ENCODE data around the gene B3GAT1. TPM values are rescaled to one million over a fixed set of nuclear protein-coding genes. Genes with fewer than 3 reads are reported as not detected.

The B3GAT1 gene
- total RNA-seq, 1 donor from 2014 or later, result not detected

DNA sequence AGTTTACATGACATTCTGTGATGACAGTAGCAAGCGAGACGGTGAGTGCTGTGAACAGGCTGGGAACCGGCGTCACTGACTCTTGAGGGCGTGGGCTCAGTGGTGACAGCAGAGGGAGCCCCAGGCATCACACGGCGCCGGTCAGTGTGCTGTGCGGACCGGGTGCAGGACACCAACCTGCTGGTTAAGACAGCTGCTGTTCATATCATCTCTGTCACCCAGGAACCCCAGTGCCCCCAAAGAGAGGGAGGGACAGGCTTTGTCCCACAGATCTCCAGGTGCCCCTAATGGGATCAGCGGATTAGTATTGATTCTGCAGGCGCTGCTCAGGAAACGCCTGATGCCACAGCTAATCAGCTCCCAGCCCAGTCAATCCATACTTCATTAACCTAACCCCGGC lies 18.4 kb downstream of the B3GAT1 start:
- peak in 1 of 2 donors; percentile 9 for DNase-seq (ENCODE audit: low read depth in 2 of 2)

DNA sequence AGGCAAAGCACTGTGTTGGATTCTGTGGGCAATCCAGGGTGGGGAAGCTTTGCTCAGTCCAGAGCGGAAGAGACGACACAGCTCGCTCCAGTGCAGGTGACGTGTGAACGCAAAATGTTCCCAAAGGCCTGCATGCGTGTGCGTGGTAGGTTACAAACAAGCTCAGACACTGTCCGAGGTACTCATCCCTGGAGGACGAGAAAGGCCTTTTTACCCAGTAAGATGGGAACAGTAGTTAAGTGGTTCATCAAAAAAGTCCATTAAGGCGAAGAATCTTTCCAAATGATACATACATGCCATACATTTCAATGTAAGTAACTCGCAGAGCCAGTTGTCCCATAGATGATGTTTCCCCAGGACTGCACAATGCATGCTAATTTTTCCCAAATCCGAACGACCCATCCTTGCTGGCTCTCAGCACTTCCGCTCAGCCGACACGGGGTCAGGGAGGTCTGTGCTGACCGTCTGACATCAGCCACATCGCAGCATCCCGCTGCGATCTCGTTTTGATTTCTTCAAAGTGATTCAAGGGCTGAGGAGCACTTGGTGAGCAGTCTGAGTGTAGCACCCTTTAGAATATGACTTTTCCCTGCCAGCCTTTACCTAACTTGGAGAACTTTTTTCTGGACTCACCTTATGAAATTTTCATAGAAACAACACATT lies 19.0 kb downstream of the B3GAT1 start:
- no peak for DNase-seq (ENCODE audit: low read depth in 2 of 2)

DNA sequence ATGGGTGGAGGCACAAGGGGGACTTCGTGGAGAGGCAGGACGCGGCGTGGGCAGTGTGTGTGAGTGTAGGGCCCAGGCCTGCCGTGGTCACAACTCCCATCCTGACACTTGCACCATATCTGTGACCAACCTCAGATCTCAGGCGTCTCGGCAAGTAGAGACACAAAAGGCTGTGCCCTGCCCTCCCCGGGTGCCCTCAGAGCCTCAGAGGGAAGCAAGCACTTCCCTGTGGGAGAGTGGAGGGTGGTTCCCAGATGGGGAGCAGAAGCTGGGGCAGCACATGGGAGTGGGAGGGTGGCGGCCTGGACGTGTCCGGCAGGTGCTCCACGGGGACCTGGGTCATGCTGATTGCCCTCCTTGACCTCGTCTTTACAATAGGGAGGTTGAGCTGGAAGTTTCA lies 20.4 kb downstream of the B3GAT1 start:
- no peak for DNase-seq (ENCODE audit: low read depth in 2 of 2)

DNA sequence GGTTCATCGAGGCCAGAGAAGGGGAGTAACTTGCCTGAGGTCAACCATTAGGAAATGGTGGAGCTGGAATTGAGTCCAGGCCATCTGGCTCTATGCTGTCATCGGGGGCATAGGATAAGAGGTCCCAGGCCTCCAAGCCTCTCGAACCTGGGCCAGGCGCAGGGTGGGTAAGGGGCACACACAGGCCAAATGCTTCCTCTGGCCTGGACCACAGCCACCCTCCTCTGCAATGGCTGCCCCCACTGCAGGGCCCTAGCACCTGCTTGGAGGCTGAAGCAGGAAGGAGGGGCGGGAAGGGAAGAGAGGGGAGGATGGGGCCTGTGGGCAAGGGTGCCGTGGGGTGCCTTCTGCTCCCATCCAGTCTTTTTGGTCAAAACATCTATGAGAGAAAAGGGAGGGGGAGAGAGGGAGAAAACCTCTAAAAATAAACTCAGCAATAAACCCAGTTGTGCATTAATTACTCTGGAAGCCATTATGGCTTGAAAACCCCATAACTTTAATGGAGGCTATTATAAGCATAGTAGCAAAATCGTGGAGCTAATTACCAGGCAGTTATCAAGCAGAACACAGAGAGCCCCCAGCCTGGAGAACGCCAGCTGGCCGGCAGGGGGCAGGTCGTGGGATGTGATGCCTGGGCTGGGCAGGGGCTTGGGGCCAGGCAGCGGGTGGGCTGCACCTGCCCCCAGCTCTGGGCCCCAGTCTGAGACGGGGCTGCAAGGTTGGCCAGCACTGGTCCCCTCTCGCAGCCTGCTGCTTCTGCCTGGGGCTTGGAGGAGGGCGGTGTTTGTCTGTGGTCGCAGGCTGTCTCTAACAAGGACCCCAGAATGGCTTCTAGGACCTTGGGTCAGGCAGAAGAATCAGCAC lies 21.1 kb downstream of the B3GAT1 start:
- no peak for DNase-seq (ENCODE audit: low read depth in 2 of 2)

DNA sequence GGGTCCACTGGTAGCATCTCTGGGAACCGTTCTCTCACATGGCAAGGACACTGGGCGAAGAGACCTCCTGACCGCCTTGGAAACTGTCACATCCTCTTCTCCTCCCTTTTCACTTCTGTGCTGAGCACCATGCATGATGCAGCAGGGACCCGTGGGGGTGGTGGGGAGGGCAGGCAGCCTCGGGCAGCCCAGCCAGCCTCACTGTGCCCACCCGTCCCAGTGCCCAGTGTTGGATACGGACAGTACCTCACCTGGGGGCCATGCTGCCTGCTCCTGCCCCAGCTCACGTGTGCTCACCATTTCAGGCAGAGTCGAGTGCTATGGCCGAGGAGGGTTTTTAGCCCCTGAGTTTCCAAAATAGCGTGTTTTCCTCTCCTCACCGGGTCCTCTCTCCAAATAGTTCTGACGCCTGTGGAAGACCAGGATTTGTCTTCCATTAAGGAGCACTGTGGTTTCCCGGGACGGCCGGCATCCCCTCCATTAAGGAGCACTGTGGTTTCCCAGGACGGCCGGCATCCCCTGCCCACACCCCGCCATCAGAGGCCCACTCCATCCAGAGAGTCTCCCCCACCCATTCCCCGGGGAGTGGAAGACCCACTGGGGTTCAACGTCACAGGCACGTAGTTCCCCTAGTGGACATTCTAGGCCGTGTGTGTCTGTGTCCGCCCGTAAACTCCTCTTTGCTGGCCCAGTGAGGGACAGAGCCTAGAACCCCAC lies 22.4 kb downstream of the B3GAT1 start:
- DNase-seq (ENCODE audit: low read depth in 2 of 2), result no peak

DNA sequence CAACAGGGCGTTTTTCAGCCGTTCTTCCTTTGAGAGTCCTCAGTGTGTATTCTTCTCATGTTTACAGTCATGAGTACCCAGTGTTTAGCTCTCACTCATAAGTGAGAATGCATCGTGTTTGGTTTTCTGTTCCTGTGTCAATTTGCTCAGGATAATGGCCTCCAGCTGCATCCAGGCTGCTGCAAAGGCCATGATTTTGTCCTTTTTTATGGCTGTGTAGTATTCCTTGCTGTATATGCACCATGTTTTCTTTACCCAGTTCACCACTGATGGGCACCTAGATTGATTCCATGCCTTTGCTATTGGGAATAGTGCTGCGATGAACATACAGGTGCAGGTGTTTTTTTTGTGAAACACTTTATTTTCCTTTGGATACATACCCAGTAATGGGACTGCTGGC lies 23.5 kb downstream of the B3GAT1 start:
- DNase-seq (ENCODE audit: low read depth in 2 of 2), result no peak

DNA sequence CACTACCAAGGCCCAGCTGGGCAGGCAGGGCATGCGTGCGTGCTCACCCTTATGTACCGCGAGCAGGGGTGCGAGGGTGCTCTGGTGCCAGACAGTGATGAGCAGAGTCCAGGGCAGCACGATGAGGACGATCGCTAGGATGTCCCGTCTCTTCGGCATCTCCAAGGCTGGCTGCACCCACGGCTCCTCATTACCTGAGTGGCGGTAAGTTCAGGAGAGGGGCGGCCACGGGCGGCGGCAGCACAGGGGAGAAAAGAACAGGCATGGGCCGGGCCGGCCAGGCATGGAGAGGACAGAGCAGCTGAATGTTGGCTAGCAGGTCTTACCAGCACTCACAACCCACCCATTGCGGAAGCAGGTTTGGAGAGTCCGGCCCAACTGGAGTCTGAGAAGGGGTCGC lies 24.5 kb downstream of the B3GAT1 start:
- no peak for DNase-seq (ENCODE audit: low read depth in 2 of 2)

DNA sequence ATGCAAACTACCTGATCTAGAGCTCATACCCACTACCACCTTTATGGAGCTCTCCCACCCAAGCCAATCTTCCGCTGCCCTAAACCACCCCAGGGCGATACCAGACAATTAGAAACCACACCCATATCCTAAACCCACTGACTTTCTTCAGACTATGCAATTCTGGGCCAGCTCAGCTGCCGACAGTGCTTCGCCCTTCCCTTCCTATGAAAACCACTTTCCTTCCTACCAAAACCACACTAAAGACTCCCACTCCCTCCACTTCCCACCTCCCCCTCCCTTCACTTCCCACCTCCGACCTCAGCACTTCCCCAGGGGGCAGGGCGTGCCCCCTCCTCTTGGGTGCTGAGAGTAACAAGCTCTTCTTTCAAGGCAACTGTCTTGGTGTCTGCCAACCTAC lies 25.1 kb downstream of the B3GAT1 start:
- no peak for DNase-seq (ENCODE audit: low read depth in 2 of 2)

DNA sequence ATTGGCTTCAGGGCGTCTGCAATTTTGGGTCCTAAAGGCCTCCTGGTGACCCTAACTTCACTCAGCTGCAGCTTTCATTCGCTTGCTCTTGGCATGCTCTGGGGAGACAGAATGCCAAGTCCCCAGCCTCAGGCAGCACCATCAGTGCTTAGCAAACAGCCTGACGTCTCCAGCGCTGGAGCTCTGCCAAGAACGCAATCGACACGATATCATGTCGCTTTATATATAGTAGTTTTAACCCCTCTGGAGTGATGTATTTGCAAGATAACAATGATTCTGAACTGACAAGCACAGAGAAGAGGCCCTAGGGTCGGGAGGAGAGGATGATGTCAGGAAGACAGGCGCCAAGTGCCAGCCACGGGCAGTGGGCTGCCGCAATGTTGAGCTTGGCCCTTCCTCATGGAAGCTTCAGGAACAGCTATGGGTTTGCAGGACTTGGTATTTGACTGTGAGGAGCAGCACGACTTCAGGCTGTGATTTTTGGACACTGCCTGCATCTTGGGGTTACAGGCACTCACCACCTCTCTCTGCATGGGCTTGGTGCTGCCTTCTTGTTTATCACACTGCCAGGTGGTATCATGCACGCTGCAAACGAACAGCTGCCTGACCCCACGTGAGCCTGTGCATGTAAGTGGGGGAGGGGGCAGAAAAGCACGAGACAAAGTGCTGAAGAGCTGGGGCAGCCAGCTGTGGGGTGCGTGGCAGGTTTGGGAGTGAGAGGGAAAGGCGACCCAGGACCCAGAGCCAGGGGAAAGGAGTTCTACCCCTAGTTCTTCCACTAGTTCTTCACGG lies 26.1 kb downstream of the B3GAT1 start:
- DNase-seq (ENCODE audit: low read depth in 2 of 2), result no peak

DNA sequence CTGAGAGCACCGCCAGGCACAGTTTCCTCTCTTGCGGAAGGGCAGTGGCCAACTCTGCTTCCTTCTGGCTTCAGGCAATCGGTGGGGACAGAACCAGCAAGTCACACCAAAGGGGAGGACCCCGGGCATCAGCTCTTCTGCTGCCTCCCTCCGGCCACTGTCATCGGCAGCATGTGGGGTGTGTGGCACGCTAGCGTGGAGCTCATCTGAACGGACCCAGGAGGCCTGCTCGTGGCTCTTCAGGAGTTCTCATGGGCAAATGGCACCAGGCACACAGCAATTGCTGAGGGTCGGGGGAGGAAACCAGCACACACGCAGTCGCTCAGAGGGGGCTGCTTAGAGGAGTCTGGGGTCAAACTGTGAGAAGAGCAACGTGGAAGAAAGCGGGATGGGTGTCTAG lies 26.9 kb downstream of the B3GAT1 start:
- no peak for DNase-seq (ENCODE audit: low read depth in 2 of 2)

DNA sequence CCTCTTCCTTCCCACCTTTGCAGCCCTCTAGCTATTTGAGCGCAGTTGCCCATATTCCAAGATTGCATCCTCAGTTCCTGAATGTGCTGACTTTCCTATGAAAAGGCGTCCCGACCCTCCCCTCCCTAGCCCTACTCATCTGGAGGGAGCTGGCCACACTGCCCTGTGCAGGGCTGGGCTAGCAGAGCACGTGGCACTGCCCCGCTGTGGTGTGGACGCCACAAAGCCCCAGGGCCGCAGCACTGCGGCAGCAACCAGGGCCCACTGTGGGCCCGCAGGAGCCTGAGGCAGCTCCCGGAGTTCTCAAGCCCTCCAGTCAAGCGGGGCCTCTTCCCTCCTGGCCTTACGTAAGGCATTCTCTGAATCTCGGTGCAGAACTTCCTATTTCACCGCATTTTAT lies 27.6 kb downstream of the B3GAT1 start:
- no peak for DNase-seq (ENCODE audit: low read depth in 2 of 2)

DNA sequence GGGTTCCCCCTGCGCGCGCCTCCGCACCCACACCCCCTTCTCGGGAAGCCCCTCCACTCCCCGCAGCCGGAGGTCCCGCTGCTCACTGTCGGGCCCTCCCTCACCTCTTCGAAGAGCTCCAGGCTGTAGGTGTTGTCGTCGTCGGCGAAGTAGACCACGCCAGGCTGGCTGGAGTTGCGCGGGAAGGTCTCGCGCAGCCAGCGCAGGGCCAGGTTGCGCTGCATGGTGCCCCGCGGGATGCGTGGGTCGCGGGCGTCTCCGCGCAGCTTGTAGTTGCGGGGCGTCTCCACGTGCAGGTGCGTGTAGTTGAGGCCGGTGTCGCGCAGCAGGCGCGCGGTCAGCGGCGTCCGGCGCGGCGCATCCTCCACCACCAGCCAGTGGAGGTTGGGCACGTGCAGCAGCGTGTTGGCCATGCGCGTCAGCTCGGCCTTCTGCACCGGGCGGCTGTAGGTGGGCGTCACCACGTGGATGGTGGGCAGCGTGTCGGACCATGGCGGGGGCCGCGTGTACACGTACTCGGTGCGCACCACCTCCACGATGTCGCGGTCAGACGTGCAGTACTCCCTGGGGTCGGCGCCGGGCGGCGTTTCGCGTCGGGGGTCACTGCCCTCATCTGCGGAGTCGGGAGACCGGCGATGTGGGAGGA lies 28.3 kb downstream of the B3GAT1 start:
- no peak for DNase-seq (ENCODE audit: low read depth in 2 of 2)

DNA sequence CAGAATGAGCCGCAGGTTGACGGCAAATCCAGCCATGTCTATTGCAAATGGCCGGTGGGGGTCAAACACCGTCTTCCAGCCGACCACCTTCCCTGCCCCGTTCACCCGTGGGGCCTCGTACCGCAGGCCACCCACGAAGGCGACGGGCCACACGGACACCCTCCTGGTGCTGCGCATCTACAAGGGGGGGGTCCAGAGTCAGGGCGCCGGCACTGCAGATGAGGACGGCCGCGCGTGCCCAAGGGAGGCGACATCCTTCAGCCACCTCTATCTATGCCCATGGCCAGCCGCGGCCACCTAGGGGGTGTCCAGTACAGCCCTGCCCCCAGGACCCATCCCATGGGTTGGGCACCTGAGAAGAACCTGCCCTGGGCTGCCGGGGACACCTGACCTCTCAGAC lies 29.2 kb downstream of the B3GAT1 start:
- DNase-seq (ENCODE audit: low read depth in 2 of 2), result no peak

DNA sequence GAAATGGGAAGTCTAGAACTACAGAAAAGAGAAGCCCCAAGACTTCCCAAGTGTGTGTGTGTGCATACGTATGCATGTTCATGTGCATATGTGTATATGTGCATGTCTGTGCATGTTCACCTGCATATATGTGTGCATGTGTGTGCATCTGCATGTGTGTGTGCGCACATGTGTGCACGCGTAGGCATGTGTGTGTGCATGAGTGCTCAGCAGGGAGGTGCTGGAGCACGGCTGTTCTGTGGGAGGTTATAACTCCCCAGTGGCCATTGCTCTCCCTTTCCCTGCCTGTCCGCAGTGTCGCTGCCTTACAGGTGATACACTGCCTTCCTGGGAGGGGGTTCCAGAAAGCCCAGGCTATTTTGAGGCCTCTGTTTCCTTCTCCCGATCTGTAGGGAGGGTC lies 29.8 kb downstream of the B3GAT1 start:
- no peak for DNase-seq (ENCODE audit: low read depth in 2 of 2)

DNA sequence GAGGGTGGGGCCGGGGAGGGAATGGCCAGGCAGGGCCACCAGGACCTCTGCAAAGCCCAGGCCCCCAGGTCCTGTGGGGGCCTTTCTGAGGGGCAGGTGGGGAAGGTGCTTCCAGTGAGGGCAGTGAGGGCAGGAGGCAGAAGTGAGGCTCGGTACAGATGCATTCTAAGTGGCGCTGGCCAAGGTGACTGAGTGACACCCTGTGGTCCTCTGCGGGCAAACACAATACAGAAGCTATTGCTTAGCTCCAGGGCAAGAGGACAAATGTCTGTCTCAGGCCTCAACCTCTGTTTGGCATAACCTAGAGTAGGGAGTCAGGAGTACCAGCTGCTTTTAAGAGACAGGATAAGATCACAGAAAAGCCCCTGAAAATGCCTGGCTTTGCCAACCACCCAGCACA lies 31.3 kb downstream of the B3GAT1 start:
- no peak for DNase-seq (ENCODE audit: low read depth in 2 of 2)

DNA sequence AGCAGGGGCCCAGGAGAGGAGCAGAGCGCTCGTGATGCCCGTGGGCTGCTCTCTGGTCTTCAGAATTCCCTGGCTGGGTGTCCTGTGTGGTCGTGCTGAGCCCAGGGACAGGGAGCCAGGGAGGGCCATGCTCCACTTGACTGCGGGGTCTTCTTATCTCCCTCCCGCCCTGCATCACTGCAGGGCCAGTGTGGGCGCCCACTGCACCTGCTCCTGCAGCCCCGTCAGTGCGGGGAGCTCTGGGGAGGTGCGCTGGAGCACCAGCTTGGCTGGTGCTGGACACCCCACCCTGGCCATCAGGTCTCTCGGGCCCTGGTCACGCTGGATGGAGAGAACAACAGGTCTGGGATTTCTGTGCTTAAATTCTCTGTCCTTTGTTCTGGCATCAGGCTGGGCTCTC lies 31.8 kb downstream of the B3GAT1 start:
- DNase-seq (ENCODE audit: low read depth in 2 of 2), result no peak

DNA sequence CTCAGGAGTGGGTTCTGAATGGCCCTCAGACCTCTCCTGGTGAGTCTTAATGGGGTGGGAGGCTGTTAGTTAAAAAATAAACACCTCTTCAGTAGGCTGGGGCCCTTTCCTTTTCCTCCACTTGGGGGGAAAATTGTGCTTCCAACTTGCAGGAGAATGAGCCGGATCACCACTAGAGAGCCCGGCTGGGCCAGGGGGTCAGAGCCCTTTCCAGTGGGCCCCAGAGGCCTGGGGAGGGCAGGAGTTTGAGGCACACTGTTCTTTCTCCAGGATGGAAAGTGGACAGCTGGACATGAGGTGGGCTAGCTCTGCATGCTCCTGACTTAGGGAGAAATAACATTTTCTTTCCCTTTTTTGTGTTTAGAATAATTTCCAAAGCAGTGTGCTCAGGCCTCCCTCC lies 32.8 kb downstream of the B3GAT1 start:
- no peak for DNase-seq (ENCODE audit: low read depth in 2 of 2)

DNA sequence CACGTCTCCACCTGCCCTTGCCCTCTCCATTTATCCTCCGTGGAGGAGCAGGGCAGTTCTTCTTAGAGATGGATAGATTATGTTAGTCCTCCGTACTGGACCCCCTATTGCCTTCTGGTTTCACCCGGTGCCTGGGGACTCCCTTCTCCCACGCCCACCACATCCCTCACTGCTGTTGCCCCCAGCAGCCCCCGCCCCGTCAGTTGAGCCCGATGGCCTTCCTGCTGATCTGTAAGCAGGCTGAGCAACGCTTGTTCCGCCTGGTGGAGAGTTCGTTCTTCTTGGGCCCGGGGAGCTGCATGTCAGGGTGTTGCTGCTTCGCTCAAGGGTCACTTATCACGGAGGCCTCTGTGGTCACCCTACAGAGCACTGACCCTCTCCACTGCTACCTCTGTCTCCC lies 34.2 kb downstream of the B3GAT1 start:
- DNase-seq (ENCODE audit: low read depth in 2 of 2), result no peak

DNA sequence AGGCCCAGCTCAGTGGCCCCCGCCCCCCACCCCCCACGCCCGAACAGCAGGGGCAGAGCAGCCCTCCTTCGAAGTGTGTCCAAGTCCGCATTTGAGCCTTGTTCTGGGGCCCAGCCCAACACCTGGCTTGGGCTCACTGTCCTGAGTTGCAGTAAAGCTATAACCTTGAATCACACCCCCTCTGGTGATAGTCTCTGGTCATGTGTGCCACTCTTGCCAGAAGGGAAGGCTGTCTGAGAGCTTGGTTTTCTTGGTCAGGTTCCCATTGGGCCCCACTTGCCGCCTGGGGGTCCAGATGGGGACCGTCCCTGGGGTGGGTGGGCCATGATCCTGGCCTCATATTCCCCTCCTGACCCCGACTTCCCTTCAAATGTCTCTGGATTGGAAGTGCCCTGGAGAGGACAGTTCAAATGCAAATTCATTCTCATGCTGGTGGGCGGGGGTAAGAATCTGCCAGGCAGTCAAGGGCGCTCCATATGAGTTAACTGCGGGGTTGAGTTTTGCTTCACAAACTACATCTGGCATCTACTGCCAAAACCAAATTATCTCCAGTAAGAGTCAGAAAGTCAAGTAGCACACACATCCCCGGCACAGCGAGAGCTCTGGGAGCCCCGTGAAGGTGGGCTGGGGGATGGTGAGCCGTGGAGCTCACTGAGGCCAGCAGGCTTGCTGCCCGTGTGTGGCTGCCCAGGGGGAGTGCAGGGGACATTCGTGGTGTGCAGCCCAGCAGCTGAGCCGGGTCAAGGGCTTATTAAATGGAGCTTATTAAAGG lies 35.7 kb downstream of the B3GAT1 start:
- no peak for DNase-seq (ENCODE audit: low read depth in 2 of 2)

DNA sequence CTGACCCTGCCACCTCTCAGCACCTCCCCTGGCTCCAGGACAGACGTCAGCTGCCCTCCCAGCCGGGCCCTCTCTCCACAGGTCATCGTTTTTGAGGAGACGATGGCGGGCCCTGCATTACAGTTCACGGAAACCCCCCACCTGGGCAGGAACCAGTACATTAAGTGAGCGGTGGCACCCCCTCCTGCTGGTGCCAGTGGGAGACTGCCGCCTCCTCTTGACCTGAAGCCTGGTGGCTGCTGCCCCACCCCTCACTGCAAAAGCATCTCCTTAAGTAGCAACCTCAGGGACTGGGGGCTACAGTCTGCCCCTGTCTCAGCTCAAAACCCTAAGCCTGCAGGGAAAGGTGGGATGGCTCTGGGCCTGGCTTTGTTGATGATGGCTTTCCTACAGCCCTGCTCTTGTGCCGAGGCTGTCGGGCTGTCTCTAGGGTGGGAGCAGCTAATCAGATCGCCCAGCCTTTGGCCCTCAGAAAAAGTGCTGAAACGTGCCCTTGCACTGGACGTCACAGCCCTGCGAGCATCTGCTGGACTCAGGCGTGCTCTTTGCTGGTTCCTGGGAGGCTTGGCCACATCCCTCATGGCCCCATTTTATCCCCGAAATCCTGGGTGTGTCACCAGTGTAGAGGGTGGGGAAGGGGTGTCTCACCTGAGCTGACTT lies 37.0 kb downstream of the B3GAT1 start:
- DNase-seq (ENCODE audit: low read depth in 2 of 2), result no peak
